NCI-H748 treated with DMSO at 0.1 percent for 48 hours (cell line): ENCODE results near the gene COL4A2.

ENCODE experiments used
- DNase-seq: peaks from one replicate; lab custom pipeline; 2025; lab: John Stamatoyannopoulos, UW

The COL4A2 gene

GRCh38 chr13:110341445-110342244, 34.6 kb downstream of the COL4A2 start:
- DNase-seq, result no peak

GRCh38 chr13:110342474-110342873, 35.4 kb downstream of the COL4A2 start:
- DNase-seq, result no peak

- no peak for DNase-seq
These were observed 36.3 kb downstream of the COL4A2 start for GRCh38 chr13:110343241-110343865.

- no peak for DNase-seq
These were observed 37.2 kb downstream of the COL4A2 start for GRCh38 chr13:110344320-110344719.

GRCh38 chr13:110345266-110345665, 38.2 kb downstream of the COL4A2 start:
- DNase-seq, result no peak

GRCh38 chr13:110345701-110346100, 38.6 kb downstream of the COL4A2 start:
- DNase-seq, result no peak

GRCh38 chr13:110346661-110347067, 39.6 kb downstream of the COL4A2 start:
- DNase-seq, result peak; percentile 21

GRCh38 chr13:110347088-110347487, 40.0 kb downstream of the COL4A2 start:
- no peak for DNase-seq

GRCh38 chr13:110347535-110348308, 40.6 kb downstream of the COL4A2 start:
- no peak for DNase-seq

- no peak for DNase-seq
These were observed 41.4 kb downstream of the COL4A2 start for GRCh38 chr13:110348309-110349105.

GRCh38 chr13:110349239-110349638, 42.2 kb downstream of the COL4A2 start:
- no peak for DNase-seq

GRCh38 chr13:110350049-110350448, 43.0 kb downstream of the COL4A2 start:
- no peak for DNase-seq

GRCh38 chr13:110350509-110350908, 43.4 kb downstream of the COL4A2 start:
- DNase-seq, result no peak

- no peak for DNase-seq
These were observed 44.7 kb downstream of the COL4A2 start for GRCh38 chr13:110351636-110352420.

- DNase-seq, result no peak
These were observed 45.7 kb downstream of the COL4A2 start for GRCh38 chr13:110352735-110353134.

GRCh38 chr13:110353339-110353977, 46.4 kb downstream of the COL4A2 start:
- DNase-seq, result no peak

- no peak for DNase-seq
These were observed 47.1 kb downstream of the COL4A2 start for GRCh38 chr13:110354123-110354627.

- no peak for DNase-seq
These were observed 47.8 kb downstream of the COL4A2 start for GRCh38 chr13:110354715-110355473.

- no peak for DNase-seq
These were observed 49.3 kb downstream of the COL4A2 start for GRCh38 chr13:110356362-110356761.

GRCh38 chr13:110358381-110358780, 51.3 kb downstream of the COL4A2 start:
- DNase-seq, result no peak
